ENCODE data around the gene BICRAL.

BICRAL gene

GRCh38 chr6:42820512-42821340 lies 38.9 kb downstream of the BICRAL start:
- FAIRE-seq (peak; percentile 11), DNase-seq (ENCODE audit: insufficient read length, low spot score) (no peak)
- TF ChIP-seq POLR2A (IDR thresholded peaks at IDR 0.05; ENCODE audit: low read depth, low read length), result no peak

- DNase-seq (ENCODE audit: insufficient read length, low spot score) (no peak), FAIRE-seq (no peak)
- TF ChIP-seq POLR2A (IDR thresholded peaks at IDR 0.05; ENCODE audit: low read depth, low read length), result no peak
Measured at GRCh38 chr6:42821341-42821668, 39.5 kb downstream of the BICRAL start.

GRCh38 chr6:42821846-42822245 lies 40.0 kb downstream of the BICRAL start:
- DNase-seq (ENCODE audit: insufficient read length, low spot score) (no peak), FAIRE-seq (no peak)
- no peak for TF ChIP-seq POLR2A (IDR thresholded peaks at IDR 0.05; ENCODE audit: low read depth, low read length)

GRCh38 chr6:42829561-42830092 lies 47.8 kb downstream of the BICRAL start:
- no peak for FAIRE-seq
- no peak for DNase-seq (ENCODE audit: insufficient read length, low spot score)
- no peak for TF ChIP-seq POLR2A (IDR thresholded peaks at IDR 0.05; ENCODE audit: low read depth, low read length)

- DNase-seq (ENCODE audit: insufficient read length, low spot score) (no peak), FAIRE-seq (no peak)
- no peak for TF ChIP-seq POLR2A (IDR thresholded peaks at IDR 0.05; ENCODE audit: low read depth, low read length)
Measured at GRCh38 chr6:42831237-42831636, 49.4 kb downstream of the BICRAL start.

- TF ChIP-seq POLR2A (IDR thresholded peaks at IDR 0.05; ENCODE audit: low read depth, low read length), result no peak
- DNase-seq (ENCODE audit: insufficient read length, low spot score), result no peak
- FAIRE-seq, result no peak
Measured at GRCh38 chr6:42834056-42834455, 52.2 kb downstream of the BICRAL start.

GRCh38 chr6:42841844-42842584 lies 60.2 kb downstream of the BICRAL start:
- DNase-seq (ENCODE audit: insufficient read length, low spot score) (no peak), FAIRE-seq (no peak)
- no peak for TF ChIP-seq POLR2A (IDR thresholded peaks at IDR 0.05; ENCODE audit: low read depth, low read length)

GRCh38 chr6:42845327-42845694 lies 63.5 kb downstream of the BICRAL start:
- DNase-seq (ENCODE audit: insufficient read length, low spot score), result no peak
- FAIRE-seq, result no peak
- TF ChIP-seq POLR2A (IDR thresholded peaks at IDR 0.05; ENCODE audit: low read depth, low read length), result no peak

GRCh38 chr6:42846505-42846904 lies 64.7 kb downstream of the BICRAL start:
- TF ChIP-seq POLR2A (IDR thresholded peaks at IDR 0.05; ENCODE audit: low read depth, low read length), result no peak
- FAIRE-seq (no peak), DNase-seq (ENCODE audit: insufficient read length, low spot score) (no peak)

- no peak for DNase-seq (ENCODE audit: insufficient read length, low spot score)
Measured at GRCh38 chr6:42848700-42849099, 66.8 kb downstream of the BICRAL start.

GRCh38 chr6:42851599-42851998 lies 69.7 kb downstream of the BICRAL start:
- DNase-seq (ENCODE audit: insufficient read length, low spot score) (no peak), FAIRE-seq (no peak)
- no peak for TF ChIP-seq POLR2A (IDR thresholded peaks at IDR 0.05; ENCODE audit: low read depth, low read length)

More at GRCh38 chr6:42848700-42849099, 66.8 kb downstream of the BICRAL start:
- FAIRE-seq, result no peak
- no peak for TF ChIP-seq POLR2A (IDR thresholded peaks at IDR 0.05; ENCODE audit: low read depth, low read length)

GRCh38 chr6:42860036-42860435 lies 78.2 kb downstream of the BICRAL start:
- FAIRE-seq, result no peak
- DNase-seq (ENCODE audit: insufficient read length, low spot score), result no peak
- TF ChIP-seq POLR2A (IDR thresholded peaks at IDR 0.05; ENCODE audit: low read depth, low read length), result no peak

GRCh38 chr6:42860481-42860880 lies 78.6 kb downstream of the BICRAL start:
- TF ChIP-seq POLR2A (IDR thresholded peaks at IDR 0.05; ENCODE audit: low read depth, low read length), result no peak
- no peak for DNase-seq (ENCODE audit: insufficient read length, low spot score)
- no peak for FAIRE-seq

GRCh38 chr6:42864602-42865001 lies 82.8 kb downstream of the BICRAL start:
- FAIRE-seq (no peak), DNase-seq (ENCODE audit: insufficient read length, low spot score) (no peak)
- no peak for TF ChIP-seq POLR2A (IDR thresholded peaks at IDR 0.05; ENCODE audit: low read depth, low read length)
